Activated CD4-positive, alpha-beta T cell treated with anti-CD3 and anti-CD28 coated beads, Interleukin-2, Interleukin-4, amounts not matched to agents 100 ng/mL and 50 ng/mL, durations not matched to agents 16 hours and 8 hours (primary cell): ENCODE results near the gene CNTN6.

Source experiments
- DNase-seq: peaks from one replicate; pipeline ENCODE4 v3.0.0-alpha.2; 2020; ENCODE audit warnings: low spot score

CNTN6 gene

DNA sequence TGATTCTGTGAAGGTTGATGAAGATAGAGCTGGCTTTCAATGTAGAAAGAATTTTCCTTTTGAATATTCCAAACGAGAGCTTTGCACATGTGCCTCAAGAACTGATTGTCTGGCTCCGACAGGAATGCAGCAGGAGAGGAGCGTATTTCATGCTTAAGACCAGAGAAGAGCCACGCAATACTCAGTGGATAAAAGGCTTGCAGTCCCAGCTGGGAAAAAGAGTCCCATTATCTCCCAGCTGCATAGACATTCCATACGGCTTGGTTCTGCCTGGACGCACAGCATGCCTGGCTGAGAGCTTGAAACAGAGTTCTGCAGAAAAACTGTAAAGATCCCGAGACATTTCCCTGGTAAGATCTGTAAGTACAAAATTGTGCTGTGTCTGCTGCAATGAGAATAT, at the start of gene CNTN6:
Gene CNTN6 (plus strand): TSS at position 254 of the 400 bp plus-strand sequence. CDS start 54,985 bp downstream, outside the sequence.
- no peak for DNase-seq

DNA sequence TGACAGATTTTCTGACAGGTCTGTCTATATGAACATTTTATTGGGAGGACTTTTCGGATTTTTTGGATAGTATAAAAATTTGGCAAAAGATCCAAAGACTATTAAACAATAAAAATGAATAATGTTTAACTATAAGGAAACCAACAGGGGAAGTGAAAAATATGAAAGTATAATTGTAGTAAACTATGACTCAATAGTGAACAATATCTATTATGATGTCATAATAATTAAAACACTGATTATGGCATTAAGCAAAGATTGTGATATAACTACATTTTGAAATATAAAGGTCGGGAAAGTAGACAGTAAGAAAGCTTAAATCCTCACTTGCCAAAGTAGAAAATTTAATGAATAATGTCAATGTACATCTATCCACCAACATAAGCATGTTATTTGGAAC, 44.3 kb upstream of the CNTN6 start:
- no peak for DNase-seq

DNA sequence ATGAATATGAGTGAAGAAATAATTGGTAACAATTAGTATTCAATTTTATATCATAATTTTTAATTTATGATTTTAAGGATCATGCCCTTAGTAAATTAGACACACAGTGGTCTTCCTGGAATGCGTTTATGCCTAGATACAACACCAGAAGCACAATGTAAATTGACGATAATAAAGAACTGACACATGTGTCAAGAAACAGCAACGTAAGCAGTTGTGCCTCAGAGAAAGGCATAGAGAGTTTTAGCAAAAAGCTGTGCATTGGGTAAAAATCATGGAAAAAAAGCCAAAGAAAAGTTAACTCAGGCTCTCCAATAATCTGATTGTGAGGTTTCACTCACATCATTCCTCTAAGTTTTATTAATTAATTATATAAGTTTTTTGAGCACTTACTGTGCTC, 37.0 kb upstream of the CNTN6 start:
- DNase-seq: no peak

DNA sequence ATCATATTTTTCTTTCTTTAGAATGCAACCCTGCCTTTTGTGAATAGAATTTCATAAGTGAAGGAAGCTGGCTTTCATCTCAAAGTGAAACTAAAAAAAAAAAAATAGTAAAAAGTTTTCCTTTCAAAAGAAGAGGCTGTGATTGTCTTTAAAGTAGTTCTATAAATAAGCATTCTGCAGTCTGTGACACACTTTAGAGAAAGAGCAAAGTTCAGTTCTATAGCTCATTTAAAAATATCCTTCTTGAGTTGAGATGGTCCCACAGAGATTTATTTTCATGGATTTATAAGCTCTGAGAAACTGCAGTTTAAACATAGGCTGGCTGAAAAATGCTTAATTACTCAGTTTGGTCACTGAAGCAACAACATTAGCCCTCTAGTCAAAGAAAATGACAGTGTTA, 36.1 kb upstream of the CNTN6 start:
- DNase-seq: no peak

DNA sequence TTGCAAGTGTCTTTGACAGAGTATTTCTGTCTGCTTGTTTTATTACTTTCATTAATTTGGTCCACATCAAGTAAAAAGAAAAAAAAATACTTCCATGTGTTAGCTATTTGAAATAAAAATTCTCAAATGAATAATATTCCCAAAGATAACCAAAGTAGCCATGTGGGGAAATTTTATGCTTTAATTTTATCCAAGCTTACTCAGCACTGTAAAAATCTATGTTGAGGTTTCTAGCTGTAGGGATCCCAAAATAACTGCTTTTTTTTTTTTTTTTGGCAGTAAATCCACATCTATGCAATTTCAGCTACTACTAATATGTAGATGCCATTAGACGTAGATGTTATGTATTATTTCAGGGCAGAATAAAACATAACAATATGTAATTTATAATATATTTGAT, 35.4 kb upstream of the CNTN6 start:
- no peak for DNase-seq

DNA sequence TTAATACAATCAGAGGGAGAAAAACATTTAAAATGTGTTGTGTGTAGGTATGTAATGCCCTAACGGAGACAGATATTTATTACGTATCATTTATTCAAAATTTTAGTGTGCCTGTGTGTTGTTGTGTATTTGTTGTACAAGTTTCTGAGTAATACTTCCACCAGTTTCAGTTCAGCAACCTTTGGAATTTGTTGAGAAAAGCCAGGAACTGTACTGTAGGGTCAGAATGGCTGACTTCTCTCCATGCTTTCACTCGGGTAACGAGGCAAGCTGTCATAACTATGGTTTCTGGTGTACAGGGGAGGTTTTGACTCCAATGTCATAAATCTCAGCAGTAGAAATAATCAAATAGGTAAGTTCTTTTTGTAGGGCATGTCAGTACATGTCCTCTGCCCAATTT, 23.8 kb upstream of the CNTN6 start:
- no peak for DNase-seq

DNA sequence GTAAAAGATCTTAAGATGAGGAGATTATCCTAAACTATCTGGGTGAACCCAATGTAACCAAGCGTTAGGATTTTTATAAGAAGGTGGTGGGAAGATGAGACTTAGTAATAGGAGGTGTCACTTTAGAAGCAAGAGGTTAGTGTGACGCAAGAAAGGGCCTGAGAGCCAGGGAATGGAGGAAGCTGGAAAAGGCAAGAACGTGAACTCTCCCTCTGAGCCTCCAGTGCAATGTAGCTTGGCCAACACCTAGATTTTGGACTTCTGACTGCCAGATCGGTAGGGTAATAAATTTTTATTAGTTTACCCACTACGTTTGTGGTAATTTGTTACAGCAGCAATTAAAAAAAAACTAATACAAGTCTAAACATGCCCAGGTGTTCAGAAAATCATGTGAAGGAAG, 20.8 kb upstream of the CNTN6 start:
- DNase-seq: no peak

DNA sequence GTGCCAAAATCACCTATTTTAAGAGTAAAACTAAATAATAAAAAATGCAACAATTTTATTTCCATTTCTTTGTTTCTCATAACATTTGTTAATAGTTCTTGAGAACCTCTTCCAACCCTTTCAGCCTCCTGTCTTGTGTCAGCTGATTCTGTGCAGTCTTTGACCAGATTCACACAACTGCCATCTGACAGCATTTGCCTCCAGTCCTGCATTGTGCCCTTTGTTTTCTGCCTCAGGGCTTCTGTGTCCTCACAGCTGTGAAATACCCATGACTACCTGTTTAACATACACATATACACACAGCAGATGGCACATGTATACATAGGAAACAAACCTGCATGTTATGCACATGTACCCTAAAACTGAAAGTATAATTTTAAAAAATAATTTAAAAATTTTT, 13.2 kb upstream of the CNTN6 start:
- DNase-seq: no peak

DNA sequence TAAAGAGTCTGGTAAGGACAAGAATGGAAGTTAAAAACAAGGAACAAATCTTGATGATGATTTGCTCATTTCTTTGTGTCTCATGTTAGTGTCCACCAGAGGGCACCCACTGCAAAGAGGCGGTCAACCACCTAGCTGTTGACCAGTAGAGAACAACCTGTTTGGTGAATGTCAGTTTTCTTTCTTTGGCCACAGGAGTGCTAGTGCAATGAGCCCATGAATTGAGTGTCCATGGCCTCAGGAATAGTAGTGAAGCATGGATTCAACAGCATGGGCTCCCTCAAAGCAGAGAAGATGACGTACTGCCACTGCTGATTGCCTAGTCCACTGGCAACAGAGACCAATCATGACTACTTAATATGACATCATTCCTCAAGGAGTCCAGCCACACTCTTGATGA, 10.7 kb upstream of the CNTN6 start:
- peak; percentile 11 for DNase-seq

DNA sequence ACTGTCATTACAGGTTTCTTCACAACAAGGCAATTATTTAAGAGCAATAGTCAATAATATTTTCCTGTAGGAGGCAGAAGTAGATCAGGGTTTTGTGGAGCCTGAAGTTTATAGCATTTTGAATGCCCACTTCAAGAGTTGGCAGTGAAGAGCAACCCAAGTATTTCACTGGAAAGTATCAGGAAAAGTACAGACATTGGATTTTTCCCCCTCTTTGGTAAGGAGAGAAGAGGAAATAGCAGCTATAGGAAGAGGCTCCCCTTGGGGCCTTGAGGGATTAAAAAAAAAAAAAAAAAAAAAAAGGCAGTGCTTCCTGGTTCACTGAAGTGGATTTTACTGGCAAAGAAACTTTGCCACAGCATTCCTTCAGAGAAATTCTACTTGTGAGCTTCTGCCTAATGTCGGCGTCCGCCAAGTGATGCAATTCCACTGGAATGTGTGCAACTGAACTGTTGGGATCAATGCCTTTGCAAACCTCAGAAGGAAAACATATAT, 5.7 kb upstream of the CNTN6 start:
- DNase-seq: no peak

DNA sequence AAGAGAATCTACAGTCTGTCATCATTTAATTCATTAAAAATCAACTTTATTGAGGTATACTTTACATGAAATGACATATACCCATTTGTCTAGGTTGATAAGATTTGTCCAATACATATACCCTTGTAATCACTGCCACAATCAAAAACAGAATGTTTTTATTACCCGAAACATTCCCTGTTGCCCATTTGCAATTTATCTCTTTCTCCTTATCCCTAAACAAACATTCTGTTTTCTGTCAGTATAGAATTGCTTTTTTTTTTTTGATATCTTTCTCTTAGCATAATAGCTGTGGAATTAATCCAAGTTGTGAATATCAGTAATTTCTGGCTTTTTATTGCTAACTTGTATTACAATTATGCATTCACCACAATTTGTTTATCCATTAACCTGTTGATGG, 4.3 kb upstream of the CNTN6 start:
- no peak for DNase-seq

DNA sequence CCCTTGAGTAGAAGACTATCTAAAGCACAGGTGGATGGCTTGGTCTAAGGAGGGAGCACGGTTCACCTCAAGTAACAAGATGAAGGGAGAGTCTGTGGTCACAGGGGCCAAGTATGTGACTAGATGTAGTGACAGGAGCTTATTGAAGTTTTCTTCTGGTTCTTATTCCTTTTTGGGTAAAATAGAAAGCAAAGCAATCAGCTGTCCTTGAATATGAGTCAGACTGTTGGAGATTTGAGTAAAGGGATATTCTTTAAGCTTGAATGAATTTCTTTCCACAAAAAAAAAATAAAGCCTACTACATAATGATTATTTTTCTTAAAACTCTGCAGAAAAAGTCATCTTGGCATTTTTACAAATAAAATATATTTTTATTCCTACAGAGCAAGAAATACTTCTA, 1.5 kb upstream of the CNTN6 start:
- no peak for DNase-seq

DNA sequence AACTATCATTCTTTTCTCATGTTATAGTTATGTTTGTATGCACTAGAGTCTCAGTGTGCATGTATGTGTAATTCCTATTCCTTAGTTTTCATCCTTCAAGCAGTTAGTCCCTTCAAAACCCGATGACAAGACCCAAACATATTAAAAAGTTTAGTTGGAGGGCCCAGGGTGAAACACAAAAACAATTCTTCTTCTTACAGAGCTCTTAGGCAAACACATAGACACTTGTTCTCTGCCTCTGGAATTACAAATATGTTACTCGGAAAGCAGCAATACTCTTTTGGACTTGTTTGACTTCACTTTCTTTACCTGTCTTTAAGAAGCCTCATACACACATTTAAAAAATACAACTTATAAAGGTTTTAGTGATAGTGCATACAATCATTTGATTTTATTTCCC, 763 bp upstream of the CNTN6 start:
- DNase-seq: no peak

DNA sequence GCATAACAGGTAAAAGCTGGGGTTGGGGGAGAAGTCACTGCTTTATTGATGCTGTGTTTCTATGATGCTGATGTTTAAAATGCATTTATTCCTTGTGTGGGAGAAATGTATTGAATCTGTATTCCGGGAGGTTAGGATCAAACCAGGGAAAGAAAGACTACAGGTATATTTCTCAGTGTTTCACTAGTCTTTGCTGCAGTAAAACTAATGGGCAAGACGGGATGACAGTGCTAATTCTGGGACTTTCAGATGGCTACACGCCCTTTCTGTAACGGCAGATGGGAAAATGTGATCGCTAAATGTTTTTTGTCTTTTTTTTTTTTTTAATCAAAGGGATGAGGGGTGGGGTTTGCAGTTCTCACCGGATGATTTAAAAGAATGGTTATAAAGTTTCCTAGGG, 393 bp downstream of the CNTN6 start:
- no peak for DNase-seq

DNA sequence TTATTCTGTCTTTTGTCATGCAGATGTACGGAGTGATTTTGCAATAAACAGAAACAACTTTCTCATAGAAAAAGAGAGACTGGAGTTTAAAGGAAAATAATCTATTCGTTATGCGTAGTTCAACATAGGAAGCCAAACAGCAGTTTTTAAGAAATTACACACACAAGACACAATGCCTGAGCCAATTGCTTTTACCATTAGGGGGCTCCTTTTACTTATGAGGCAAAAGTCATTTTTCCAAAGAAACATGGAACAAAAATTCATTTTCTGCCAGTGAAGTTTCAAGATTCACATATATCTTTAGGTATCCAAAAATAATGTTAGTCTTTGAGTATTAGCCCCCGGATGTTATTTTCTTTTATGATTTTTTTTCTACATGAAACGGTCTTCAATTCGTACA, 10.7 kb downstream of the CNTN6 start:
- DNase-seq: no peak

DNA sequence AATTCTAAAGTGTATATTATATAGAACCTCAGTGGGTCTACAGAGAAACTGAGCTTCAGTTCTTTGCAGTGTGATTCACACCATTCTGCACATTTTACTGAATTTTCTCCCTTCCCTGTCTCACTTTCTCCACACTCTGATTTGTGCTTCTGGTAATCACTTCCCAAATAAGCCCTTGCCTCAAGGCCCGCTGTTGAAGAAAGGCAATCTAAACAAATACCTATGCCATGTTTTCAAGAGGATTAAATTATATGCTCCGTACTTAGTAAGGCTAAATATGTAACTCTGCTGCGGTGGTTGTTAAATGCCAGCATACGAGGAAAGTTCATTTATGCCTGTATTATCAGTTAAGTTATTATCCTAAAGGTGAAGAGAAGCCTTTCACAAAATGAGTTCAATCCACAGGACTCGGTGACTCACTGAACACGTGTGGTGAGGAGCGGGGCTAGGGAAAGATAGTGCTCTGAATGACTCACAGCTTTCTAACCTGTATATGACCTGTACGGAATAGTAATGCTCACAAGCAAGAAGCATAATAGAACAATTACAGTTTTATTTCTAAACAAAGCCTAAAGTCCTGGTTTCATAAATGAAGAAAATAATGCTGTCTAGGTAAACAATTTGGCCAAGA, 25.1 kb downstream of the CNTN6 start:
- DNase-seq: no peak

DNA sequence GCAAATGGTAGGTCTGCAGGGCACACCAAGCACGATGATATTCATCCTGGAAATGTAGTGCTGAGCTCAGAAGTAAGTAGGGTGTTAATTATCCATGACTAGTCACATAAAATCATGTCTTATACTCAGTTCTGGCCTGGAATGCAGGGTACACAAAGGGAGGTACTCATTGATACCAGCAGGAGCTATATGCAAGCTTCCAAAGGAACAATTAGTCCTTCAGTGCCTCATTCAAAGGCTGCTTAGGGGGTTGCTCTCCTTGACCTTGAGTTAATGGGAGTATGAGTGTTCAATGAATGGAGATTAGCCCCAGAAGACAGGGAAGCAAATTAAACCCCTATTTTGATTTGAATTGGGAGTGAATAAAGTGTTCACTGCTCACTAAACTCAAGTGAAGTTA, 38.3 kb downstream of the CNTN6 start:
- no peak for DNase-seq

DNA sequence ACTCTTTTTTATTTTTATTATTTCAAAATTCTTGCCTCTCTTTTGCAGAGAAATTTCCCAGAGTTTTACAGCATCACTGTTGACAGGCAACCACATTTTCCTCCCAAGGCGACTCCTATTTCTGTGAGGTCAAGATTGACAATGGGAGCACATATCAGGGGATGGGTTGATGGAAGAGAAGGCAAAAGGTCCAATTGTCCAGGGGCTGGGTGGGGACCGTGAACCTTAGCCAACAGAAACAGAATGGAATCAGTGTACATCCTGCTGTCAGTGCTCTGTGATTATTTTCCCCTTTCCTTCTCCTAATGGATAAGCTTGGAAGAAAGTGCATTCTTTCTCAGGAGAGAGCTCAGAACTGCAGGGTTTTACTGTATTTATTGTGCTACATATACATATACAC, 42.4 kb downstream of the CNTN6 start:
- DNase-seq: no peak

DNA sequence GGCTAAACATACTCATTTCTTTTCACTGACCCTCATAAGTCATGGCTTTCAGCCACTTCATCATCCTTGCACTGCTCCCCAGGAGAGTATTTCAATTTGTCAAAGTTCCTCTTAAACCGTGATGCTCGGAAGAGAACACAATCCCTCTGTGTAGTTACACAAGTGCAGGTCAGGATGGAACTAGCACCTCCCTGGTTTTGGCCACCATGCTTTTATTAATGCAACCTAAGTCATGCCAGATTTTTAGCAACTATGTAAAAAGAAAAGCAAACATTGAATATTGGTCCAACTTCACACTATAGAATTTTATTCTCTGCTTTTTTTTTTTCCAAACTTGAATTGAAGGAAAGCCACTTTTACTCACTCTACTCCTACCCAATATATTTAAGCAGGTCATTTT, 45.2 kb downstream of the CNTN6 start:
- DNase-seq: no peak

DNA sequence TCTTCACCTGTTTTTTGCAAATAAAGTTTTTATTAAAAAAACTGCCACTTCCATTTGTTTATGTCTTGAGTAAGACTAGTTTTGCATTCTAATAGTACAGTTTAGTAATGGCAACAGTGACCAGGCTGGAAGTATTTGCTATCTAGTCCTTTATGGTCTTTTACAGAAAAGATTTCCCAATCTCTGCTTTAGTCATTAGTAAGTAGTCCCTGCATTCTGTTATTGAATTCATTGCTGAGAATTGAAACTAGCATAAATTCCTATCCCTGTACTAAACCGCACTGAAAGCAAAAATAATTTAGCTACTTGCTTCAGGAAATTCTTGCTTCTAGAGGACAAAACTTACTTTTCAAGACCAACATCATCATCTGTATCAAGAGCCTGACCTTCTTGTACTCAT, 46.2 kb downstream of the CNTN6 start:
- DNase-seq: no peak

DNA sequence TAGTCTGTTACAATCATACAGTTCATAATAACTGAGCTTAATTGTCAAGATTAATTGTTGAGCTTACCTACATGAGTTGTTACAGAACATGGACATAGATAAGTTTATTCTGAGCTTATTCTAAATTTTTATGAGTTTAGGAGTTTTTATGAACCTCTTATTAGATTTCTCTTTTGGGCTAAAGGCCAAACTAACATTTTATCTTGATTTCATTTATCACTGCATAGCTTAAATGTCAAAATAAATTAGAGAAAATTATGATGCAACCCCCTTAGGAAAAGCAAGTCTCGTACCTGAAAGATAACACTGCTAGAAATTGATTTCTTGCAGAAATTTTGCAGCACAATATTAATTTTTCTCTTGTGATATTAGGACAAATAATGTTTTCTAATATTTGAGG, 54.5 kb downstream of the CNTN6 start:
- no peak for DNase-seq

DNA sequence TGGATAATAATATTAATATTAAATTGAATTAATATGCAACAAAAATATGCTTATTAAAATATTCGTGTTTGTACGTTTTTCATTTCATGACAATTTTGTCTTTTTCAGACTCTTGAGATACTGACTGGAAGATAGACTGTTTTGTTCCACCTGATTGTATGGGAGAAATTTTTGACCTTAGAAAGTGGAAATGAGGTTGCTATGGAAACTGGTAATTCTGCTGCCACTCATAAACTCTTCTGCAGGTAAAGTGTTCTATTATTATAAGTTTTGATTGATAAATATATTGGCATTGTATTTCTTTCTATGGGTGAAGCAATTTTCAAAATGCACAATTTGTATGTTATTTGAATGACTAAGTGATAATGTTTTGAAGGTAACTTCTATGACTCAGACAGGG, 55.0 kb downstream of the CNTN6 start:
- DNase-seq: no peak

DNA sequence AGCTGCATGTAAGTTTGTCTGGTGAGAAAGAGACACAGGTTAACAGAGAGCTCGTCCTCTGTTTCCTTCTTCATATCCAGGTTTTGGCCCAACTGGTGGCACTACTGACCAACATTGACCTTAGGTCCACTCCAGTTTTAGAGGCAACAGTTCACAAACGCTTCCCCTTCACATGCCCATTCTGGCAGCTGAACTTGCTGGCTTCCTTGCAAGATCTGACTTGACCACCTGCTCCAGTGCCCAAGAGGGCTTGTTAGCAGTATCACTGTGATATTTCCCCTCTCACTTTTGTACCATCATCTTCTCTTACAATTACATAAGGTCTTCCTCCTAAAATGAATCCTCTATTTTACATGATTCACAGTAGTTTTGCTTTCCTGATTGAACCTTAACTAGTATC, 71.3 kb downstream of the CNTN6 start:
- DNase-seq: no peak

DNA sequence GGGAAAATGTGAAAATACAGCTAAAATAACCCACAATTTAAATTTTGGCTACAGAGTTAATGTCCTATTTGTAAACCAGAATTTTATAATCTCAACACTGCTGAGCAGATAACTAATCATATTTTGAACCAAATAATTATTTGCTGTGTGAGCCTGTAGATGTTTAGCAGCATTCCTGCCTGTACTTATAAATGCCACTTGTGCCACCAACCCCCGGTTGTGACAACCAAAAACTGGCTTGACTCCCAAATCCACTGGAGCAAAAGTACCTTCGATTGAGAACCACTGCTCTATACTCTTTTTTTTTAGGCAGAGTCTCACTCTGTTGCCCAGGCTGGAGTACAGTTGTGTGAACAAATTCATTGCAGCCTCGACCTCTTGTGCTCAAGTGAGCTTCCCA, 78.5 kb downstream of the CNTN6 start:
- DNase-seq: no peak

DNA sequence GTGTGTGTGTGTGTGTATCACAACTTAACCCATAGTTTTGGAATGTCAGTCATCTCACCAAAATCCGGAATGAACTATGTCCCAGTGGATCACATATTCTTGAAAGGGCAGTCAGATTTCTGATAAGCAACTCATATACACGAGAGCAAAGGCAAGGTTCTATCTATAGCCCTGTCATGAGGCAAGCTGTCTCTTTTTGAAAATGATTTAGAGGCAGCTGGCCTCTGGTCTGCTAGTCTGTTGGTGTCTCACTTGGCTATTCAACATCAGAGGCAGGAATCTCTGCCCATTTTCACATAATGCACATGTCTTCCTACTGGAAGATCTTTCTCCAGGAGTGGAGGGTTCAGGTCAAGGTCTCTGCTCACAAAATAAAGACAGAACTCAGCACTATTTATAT, 79.8 kb downstream of the CNTN6 start:
- no peak for DNase-seq
